Measurements from ENCODE around the gene SERPINA6. TPM values are rescaled to one million over a fixed set of nuclear protein-coding genes. Genes with fewer than 3 reads are reported as not detected.
"Not testable (repeated sequence)": the region's sequence is repeated elsewhere in the genome, so short reads cannot be mapped to it uniquely, and the experiment has no call there.

The SERPINA6 gene
- total RNA-seq, 1 donor from 2014 or later: not detected

DNA sequence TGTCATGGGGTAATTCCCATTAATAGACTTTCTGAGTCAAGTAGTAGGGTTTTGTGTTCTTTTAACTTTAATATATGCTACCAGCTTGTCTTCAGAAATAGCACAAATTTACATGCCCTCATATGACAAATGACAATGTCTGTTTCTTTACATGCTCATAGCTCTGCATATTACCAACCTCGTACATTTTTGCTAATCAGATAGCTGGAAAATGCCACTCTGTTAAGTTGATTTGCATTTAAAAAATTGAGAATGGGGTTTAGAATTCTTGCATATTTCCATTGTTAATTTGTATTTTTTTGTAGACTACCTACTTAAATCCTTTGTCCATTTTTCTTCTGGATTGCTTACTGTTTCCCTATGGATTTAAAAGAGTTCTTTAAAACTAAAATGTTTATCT lies 34.0 kb upstream of the SERPINA6 start:
- peaks cover 10% of the 10 kb centered on the region for H3K4me1 Mint-ChIP-seq
- TF ChIP-seq, protein P1, sequence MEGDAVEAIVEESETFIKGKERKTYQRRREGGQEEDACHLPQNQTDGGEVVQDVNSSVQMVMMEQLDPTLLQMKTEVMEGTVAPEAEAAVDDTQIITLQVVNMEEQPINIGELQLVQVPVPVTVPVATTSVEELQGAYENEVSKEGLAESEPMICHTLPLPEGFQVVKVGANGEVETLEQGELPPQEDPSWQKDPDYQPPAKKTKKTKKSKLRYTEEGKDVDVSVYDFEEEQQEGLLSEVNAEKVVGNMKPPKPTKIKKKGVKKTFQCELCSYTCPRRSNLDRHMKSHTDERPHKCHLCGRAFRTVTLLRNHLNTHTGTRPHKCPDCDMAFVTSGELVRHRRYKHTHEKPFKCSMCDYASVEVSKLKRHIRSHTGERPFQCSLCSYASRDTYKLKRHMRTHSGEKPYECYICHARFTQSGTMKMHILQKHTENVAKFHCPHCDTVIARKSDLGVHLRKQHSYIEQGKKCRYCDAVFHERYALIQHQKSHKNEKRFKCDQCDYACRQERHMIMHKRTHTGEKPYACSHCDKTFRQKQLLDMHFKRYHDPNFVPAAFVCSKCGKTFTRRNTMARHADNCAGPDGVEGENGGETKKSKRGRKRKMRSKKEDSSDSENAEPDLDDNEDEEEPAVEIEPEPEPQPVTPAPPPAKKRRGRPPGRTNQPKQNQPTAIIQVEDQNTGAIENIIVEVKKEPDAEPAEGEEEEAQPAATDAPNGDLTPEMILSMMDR (conservative IDR thresholded peaks at IDR 0.05): no peak
- no peaks in the 10 kb centered on the region for H3K36me3 Mint-ChIP-seq (ENCODE audit: low read depth)
- no peak overlapping the region for H3K4me3 Mint-ChIP-seq
- H3K27ac Mint-ChIP-seq (ENCODE audit: unreplicated experiment): no peak overlapping the region
- peaks cover 27% of the 10 kb centered on the region for H3K27me3 Mint-ChIP-seq (ENCODE audit: low read depth)
- DNase-seq (ENCODE audit: low read depth, low spot score): no peak
- H3K9me3 Mint-ChIP-seq: peaks cover 1% of the 10 kb centered on the region

DNA sequence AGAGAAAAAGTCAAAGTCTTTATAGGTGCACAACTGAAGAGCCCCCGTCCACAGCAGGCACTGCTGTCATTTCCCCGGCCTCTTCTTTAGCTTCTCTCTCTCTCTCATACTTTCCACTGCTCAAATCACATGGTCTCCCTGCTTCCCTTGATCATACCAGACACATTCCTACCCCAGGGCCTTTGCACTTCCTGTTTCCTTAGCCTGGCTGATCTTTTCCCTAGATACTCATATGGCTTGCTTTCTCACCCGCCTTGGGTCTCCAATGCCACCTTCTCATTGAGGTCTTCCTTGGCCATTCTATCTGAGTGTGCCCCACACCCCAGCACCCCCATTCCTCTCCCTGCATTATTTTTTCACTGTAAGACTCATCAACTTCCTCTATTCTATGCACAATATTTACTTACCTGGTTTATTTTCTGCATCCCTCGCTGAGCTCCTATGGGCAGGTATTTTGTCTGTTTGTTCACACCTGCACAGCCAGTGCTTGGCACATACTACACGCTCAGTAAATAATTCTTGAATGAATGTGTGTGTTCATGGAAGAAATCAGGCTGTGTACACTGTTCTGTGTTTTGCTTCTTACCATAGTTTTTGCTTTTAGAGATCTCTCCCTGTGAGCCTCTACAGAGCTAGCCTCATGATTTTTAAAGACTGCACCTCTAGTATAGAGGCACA lies 33.4 kb upstream of the SERPINA6 start:
- H3K27ac Mint-ChIP-seq (ENCODE audit: unreplicated experiment): no peak overlapping the region
- peaks cover 32% of the 10 kb centered on the region for H3K27me3 Mint-ChIP-seq (ENCODE audit: low read depth)
- H3K4me3 Mint-ChIP-seq: no peak overlapping the region
- TF ChIP-seq, protein P1 (conservative IDR thresholded peaks at IDR 0.05): no peak
- peaks cover 10% of the 10 kb centered on the region for H3K4me1 Mint-ChIP-seq
- DNase-seq (ENCODE audit: low read depth, low spot score): no peak
- peaks cover 8% of the 10 kb centered on the region for H3K9me3 Mint-ChIP-seq
- no peaks in the 10 kb centered on the region for H3K36me3 Mint-ChIP-seq (ENCODE audit: low read depth)

DNA sequence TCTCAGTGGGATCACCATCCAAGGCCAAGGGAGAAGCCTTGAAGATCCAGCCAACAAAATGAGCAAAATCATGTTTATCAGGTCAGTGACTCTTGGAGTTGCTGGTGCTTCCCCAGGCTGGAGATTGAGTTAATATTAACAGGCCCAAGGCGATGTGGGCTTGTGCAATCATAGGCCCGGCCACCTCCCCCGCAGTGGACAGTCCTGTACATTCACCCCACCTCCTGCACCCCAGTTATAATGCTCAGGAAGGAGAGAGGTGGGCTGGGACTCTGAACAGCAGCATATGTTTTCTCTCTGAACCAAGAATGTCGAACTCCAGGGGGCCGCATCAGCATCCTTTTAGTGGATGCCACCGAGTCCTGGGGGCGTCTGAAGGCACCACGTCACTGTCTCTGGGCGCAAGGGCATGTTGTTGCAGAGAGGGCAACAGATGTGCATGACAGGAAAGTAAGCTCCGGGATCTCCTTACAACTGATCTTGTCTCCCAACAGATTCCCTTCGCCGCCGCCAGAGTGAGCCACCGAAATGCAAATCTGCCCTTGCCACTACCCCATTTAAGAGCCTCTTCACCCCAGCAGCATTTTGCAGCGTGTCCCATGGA lies 32.2 kb upstream of the SERPINA6 start:
- DNase-seq (ENCODE audit: low read depth, low spot score): peak; percentile 20
- Mint-ChIP-seq H3K36me3 (ENCODE audit: low read depth) (no peaks in the 10 kb centered on the region), H3K4me1 (peaks cover 10% of the 10 kb centered on the region), H3K27ac (ENCODE audit: unreplicated experiment) (no peak overlapping the region), H3K4me3 (no peak overlapping the region), H3K27me3 (ENCODE audit: low read depth) (peaks cover 36% of the 10 kb centered on the region), H3K9me3 (peaks cover 12% of the 10 kb centered on the region)
- TF ChIP-seq, protein P1 (conservative IDR thresholded peaks at IDR 0.05): peak; percentile 55

DNA sequence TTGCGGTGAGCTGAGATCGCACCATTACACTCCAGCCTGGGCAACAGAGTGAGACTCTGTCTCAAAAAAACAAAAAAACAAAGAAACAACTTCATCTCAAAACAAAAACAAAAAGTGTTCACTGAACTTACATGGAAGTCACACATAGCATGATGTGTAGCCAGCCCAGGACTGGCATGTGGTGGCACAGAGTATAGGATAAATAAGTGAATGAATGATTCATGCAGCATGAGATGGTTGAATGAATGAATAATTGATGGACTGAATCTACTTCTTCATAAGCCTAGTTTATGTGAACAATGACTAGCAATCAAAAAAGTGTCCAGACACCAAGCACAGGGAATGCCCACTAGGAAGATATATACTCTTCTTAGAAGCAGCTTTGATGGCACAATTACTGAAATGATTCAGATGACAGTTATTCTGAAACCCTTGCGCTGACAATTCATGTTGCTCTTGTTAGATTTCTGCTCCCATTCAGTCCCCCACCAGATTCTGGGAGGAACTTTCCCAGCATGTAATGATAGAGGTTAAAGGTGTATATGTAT lies 31.6 kb upstream of the SERPINA6 start:
- Mint-ChIP-seq H3K4me3 (no peak overlapping the region), H3K36me3 (ENCODE audit: low read depth) (no peaks in the 10 kb centered on the region), H3K27ac (ENCODE audit: unreplicated experiment) (no peak overlapping the region), H3K4me1 (peaks cover 10% of the 10 kb centered on the region), H3K9me3 (peaks cover 12% of the 10 kb centered on the region), H3K27me3 (ENCODE audit: low read depth) (peaks cover 36% of the 10 kb centered on the region)
- no peak for DNase-seq (ENCODE audit: low read depth, low spot score)
- TF ChIP-seq, protein P1 (conservative IDR thresholded peaks at IDR 0.05): no peak

DNA sequence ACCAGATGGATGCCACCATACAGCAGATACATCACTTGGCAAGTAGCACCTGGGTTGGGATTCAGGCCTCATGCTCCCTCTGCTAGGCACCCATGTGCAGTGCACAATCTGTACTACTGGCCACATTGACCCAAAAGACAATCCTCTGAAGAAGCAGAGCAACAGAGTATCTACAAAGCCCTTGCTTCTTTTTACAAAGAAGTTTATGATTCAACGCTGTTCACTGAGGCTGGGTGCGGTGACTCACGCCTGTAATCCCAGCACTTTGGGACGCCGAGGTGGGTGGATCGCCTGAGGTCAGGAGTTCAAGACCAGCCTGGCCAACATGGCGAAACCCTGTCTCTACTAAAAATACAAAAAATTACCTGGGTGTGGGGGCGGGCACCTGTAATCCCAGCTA lies 31.1 kb upstream of the SERPINA6 start:
- peaks cover 39% of the 10 kb centered on the region for H3K27me3 Mint-ChIP-seq (ENCODE audit: low read depth)
- not testable (repeated sequence) for H3K4me3 Mint-ChIP-seq; DNase-seq (ENCODE audit: low read depth, low spot score); H3K36me3 Mint-ChIP-seq (ENCODE audit: low read depth)
- peak overlapping the region; percentile 52 for H3K27ac Mint-ChIP-seq (ENCODE audit: unreplicated experiment)
- peaks cover 10% of the 10 kb centered on the region for H3K4me1 Mint-ChIP-seq
- peaks cover 12% of the 10 kb centered on the region for H3K9me3 Mint-ChIP-seq

DNA sequence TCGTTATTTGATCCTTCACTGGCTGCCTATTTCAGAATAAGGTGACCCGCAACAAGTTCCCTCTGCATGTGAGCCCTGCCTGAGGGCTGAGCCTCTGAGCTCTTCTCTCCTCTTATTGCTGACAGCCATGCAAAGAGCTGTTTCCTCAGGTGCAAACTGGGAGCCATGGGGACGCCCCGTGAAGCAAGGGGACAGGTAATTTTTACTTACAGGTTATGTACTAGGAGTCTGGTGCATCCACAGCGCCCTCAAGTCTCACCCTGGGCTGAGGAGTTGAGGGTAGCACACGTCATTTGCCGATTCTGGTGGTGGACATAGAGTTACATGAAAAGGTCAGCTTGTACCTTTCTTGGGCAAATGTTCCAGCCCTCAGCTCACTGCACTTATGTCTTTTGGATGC lies 26.1 kb upstream of the SERPINA6 start:
- Mint-ChIP-seq H3K4me1 (no peaks in the 10 kb centered on the region), H3K36me3 (ENCODE audit: low read depth) (no peaks in the 10 kb centered on the region), H3K9me3 (peaks cover 12% of the 10 kb centered on the region), H3K27ac (ENCODE audit: unreplicated experiment) (no peak overlapping the region), H3K27me3 (ENCODE audit: low read depth) (peaks cover 21% of the 10 kb centered on the region), H3K4me3 (no peak overlapping the region)
- TF ChIP-seq, protein P1 (conservative IDR thresholded peaks at IDR 0.05): no peak
- DNase-seq (ENCODE audit: low read depth, low spot score): no peak

Measured in neural crest cell (in vitro differentiated cells).